ENCODE results near the gene TVP23A. TPM values are rescaled to one million over a fixed set of nuclear protein-coding genes. Genes with fewer than 3 reads are reported as not detected.

Gene TVP23A
- under 1 TPM in 2 of 4 donors, not detected in 2; 0.07 to 0.13 TPM for total RNA-seq
- polyA plus RNA-seq, result under 1 TPM in 2 of 3 donors, not detected in 1; 0.01 to 0.04 TPM
- long read RNA-seq, donor 1, result 0 reads
- long read RNA-seq, donor 2, result 0 reads

- Histone ChIP-seq H3K4me1 (no peaks in the 10 kb centered on the region), H3K4me3 (no peak within 1 kb of the TSS), H3K36me3 (ENCODE audit: insufficient read depth in 1 of 2, low read depth in 1 of 2) (no peaks in the 10 kb centered on the region), H3K27me3 (ENCODE audit: insufficient read depth in 3 of 3, low read length in 2 of 3) (no peaks in the 10 kb centered on the region), H3K9me3 (no peaks in the 10 kb centered on the region), H3K27ac (no peak within 1 kb of the TSS)
- TF ChIP-seq, protein P1, sequence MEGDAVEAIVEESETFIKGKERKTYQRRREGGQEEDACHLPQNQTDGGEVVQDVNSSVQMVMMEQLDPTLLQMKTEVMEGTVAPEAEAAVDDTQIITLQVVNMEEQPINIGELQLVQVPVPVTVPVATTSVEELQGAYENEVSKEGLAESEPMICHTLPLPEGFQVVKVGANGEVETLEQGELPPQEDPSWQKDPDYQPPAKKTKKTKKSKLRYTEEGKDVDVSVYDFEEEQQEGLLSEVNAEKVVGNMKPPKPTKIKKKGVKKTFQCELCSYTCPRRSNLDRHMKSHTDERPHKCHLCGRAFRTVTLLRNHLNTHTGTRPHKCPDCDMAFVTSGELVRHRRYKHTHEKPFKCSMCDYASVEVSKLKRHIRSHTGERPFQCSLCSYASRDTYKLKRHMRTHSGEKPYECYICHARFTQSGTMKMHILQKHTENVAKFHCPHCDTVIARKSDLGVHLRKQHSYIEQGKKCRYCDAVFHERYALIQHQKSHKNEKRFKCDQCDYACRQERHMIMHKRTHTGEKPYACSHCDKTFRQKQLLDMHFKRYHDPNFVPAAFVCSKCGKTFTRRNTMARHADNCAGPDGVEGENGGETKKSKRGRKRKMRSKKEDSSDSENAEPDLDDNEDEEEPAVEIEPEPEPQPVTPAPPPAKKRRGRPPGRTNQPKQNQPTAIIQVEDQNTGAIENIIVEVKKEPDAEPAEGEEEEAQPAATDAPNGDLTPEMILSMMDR (IDR thresholded peaks at IDR 0.05), result no peak
- DNase-seq (no peak), ATAC-seq (no peak)
- 39 to 43% (median 41%) methylated on average over 58 to 64 of the region's 64 CpGs for WGBS, 3 donors
- intact Hi-C loops (cut with DNase I), result no loop called here
Observed at GRCh38 chr16:10817963-10818941, at the start of gene TVP23A. TVP23A (minus strand) TSS chr16:10818794; CDS start chr16:10818493, 301 bp downstream.

DNA sequence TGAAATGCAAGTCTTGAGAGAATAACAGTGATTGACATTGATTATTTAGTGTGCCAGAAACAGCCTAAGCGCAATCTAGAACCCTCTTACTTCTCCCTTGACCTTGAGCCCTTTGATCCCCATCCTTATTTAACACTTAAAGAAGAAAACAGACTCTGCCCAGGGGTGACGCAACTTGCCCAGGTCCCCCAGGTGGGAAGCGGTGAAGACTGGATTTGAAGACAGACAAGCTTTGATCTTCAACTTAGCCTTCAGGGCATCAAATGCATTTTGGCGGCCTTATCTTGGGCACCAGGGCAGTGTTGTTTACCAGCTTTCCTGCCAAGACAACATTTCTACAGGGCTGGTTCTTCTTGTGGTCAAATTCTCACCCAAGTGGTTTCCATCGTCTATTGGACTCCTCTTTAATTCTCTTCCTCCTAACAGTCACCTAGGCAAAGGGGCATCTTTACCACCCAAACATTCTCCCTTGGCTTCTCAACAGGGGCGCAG lies 49.6 kb upstream of the TVP23A start:
- Histone ChIP-seq H3K36me3 (ENCODE audit: insufficient read depth in 1 of 2, low read depth in 1 of 2) (no peaks in the 10 kb centered on the region), H3K27me3 (ENCODE audit: insufficient read depth in 3 of 3, low read length in 2 of 3) (no peaks in the 10 kb centered on the region), H3K4me1 (peaks cover 15% of the 10 kb centered on the region), H3K9me3 (no peaks in the 10 kb centered on the region), H3K27ac (no peak overlapping the region), H3K4me3 (no peak overlapping the region)
- no peak for DNase-seq
- ATAC-seq, result no peak
- 73 to 83% (median 77%) methylated on average over 6 of the region's 6 CpGs for WGBS, 3 donors
- TF ChIP-seq, protein P1 (IDR thresholded peaks at IDR 0.05), result no peak
- intact Hi-C loops (cut with DNase I), result no loop called here

GRCh38 chr16:10867199-10867598 lies 48.6 kb upstream of the TVP23A start:
- intact Hi-C loops (cut with DNase I), result no loop called here
- H3K27ac ChIP-seq, result no peak overlapping the region
- H3K36me3 ChIP-seq (ENCODE audit: insufficient read depth in 1 of 2, low read depth in 1 of 2), result no peaks in the 10 kb centered on the region
- ATAC-seq (no peak), DNase-seq (no peak)
- 85 to 89% (median 86%) methylated on average over 6 of the region's 6 CpGs for WGBS, 3 donors
- no peaks in the 10 kb centered on the region for H3K9me3 ChIP-seq
- no peaks in the 10 kb centered on the region for H3K27me3 ChIP-seq (ENCODE audit: insufficient read depth in 3 of 3, low read length in 2 of 3)
- no peak overlapping the region for H3K4me3 ChIP-seq
- TF ChIP-seq, protein P1 (IDR thresholded peaks at IDR 0.05), result no peak
- H3K4me1 ChIP-seq, result peaks cover 15% of the 10 kb centered on the region

- no peak for ATAC-seq
- Histone ChIP-seq H3K9me3 (no peaks in the 10 kb centered on the region), H3K4me3 (no peak overlapping the region), H3K36me3 (ENCODE audit: insufficient read depth in 1 of 2, low read depth in 1 of 2) (no peaks in the 10 kb centered on the region), H3K27ac (no peak overlapping the region), H3K4me1 (peaks cover 13% of the 10 kb centered on the region), H3K27me3 (ENCODE audit: insufficient read depth in 3 of 3, low read length in 2 of 3) (no peaks in the 10 kb centered on the region)
- WGBS, 3 donors, result 47 to 55% (median 55%) methylated on average over 13 of the region's 13 CpGs
- intact Hi-C loops (cut with DNase I), result no loop called here
- DNase-seq, result no peak
- TF ChIP-seq, protein P1 (IDR thresholded peaks at IDR 0.05), result no peak
Observed at GRCh38 chr16:10865991-10866966, 47.7 kb upstream of the TVP23A start.
